NCI-H345 (cell line): ENCODE data around the gene GARIN1A.
A peak's percentile ranks its signal among the peaks of the same experiment; 100 is the strongest.
"Not testable (repeated sequence)": the region's sequence is repeated elsewhere in the genome, so short reads cannot be mapped to it uniquely, and the experiment has no call there.

Experiments used
- DNase-seq: peaks from one replicate; lab custom pipeline; 2025; lab: John Stamatoyannopoulos, UW

The GARIN1A gene

DNA sequence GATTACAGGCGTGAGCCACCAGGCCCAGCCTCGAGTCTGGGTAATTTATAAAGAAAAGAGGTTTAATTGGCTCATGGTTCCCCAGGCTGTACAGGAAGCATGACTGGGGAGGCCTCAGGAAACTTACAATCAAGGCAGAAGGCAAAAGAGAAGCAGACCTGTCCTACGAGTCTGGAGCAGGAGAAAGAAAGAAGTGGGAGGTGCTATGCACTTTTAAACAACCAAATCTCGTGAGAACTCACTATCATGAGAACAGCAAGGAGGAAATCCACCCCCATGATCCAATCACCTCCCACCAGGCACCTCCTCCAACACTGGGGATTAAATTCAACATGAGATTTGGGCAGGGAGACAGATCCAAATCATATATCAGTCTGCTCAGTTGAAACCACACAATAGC, 11.6 kb downstream of the GARIN1A start:
- not testable (repeated sequence) for DNase-seq

DNA sequence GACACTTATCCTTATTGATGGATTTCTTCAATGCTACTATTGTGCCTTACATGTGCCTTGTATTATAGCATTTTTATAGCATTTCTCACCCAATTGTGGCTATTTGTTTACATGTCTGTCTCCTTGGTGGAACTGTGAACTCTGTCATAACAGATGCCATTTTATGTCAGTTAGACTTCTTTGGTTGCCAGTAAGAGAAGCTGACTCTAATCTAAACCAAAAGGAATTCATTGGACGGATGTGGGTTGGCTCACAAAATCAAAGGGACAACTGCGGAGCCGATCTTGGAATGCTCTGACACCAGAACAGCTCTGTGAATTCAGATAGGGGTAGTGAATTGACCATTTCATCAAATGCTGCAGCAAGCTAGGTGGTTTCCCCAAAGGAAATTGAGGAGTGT, 15.0 kb downstream of the GARIN1A start:
- no peak for DNase-seq

DNA sequence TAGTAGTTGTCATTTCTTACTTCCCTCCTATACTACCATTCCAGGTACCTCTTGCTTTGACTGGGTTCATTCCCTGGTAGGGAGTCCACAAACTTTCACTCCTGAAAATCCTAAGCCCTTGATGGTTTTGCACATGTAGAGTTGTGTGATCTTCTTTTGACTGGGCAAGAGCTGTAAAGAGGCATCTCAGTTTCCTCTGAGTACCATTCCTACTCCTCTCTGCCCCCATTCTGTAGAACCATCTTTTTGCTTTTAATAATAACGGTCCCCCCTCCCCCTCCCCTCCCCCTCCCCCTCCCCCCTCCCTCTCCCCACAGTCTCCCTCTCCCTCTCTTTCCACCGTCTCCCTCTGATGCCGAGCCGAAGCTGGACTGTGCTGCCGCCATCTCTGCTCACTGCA, 16.4 kb downstream of the GARIN1A start:
- no peak for DNase-seq

DNA sequence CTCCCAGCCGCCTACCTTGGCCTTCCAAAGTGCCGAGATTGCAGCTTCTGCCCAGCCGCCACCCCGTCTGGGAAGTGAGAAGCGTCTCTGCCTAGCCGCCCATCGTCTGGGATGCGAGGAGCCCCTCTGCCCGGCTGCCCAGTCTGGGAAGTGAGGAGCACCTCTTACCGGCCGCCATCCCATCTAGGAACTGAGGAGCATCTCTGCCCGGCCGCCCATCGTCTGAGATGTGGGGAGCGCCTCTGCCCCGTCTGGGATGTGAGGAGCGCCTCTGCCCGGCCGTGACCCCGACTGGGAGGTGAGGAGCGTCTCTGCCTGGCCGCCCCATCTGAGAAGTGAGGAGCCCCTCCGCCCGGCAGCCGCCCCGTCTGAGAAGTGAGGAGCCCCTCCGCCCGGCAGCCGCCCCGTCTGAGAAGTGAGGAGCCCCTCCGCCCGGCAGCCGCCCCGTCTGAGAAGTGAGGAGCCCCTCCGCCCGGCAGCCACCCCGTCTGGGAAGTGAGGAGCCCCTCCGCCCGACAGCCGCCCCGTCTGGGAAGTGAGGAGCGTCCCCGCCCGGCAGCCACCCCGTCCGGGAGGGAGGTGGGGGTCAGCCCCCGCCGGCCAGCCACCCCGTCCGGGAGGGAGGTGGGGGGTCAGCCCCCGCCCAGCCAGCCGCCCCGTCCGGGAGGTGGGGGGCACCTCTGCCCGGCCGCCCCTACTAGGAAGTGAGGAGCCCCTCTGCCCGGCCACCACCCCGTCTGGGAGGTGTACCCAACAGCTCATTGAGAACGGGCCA, 17.3 kb downstream of the GARIN1A start:
- not testable (repeated sequence) for DNase-seq

GRCh38 chr7:128691227-128691626, 19.1 kb downstream of the GARIN1A start:
- DNase-seq: no peak

DNA sequence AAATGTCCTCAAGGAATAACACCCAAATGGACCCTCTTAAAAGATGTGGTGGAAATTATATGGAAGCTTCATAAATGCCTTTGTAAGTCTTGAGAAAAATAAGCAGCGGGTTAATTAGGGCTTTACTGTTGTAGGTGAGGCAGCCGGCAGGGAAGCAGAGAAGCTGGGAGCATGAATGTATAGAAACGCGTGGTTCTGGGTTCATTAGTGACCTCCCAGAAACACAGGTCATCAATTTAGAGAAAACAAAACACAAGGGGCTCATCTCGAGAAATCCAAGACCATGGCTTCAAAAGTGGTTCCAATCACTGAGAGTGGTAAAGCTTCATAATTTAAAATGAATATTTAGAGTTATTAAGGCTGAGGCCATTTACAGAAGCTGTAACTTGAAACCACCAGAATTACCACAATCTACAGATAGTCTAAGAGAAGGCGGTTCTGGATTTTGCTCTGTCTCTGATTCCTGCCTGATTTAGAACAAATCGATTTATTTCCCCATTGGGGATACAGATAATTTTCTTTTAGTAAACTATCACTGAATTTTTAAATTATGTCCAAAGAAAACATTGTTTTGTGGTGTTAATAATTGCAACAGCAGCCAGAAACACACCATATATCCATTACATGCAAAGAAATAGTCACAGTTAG, 20.7 kb downstream of the GARIN1A start:
- DNase-seq: no peak

GRCh38 chr7:128693373-128694015, 21.4 kb downstream of the GARIN1A start:
- DNase-seq: no peak

DNA sequence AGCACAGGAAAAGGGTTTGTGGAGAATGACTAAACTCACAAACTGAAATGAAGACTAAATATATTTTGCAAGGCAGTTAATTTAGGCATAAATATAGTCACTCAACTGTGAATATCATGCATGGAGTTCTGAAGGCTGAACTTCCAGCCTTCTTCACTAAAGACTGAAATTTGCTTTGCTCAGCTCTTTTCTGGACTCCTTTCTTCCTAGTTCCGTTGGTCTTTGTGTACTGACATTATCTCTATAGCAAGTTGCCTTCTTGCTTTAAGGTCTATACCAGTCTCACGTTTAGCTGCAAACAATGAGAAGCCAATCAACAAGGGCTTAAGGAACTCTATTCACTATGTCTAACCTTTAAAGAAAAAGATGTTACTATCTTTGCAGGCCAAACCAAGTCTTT, 22.6 kb downstream of the GARIN1A start:
- DNase-seq: no peak

- DNase-seq: no peak
These were observed 25.3 kb downstream of the GARIN1A start for GRCh38 chr7:128697302-128697905.

DNA sequence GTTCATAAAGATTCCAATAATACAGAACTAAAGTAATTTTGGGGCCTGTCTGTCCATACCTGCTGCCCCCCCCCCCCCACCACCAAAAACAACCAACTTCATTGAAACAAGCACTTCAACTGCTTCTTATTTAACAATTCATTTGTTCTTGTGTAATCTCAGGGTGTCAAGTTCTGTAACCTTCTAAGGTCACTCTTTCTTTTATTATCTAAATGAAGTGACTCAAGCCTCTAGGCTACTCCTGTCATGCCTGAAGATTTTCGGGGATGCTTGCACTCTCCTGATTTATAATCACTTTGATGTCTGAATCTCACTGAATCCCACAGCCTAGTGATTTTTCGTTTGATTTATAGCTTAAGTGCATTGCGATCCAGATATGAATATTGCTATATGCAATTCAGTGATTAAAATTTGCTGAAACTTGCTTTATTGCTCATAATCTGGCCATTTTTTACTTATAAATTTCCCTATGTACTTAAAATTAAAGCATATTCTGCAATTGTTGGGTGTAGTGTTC, 27.2 kb downstream of the GARIN1A start:
- no peak for DNase-seq

GRCh38 chr7:128699895-128700294, 27.8 kb downstream of the GARIN1A start:
- DNase-seq: no peak

DNA sequence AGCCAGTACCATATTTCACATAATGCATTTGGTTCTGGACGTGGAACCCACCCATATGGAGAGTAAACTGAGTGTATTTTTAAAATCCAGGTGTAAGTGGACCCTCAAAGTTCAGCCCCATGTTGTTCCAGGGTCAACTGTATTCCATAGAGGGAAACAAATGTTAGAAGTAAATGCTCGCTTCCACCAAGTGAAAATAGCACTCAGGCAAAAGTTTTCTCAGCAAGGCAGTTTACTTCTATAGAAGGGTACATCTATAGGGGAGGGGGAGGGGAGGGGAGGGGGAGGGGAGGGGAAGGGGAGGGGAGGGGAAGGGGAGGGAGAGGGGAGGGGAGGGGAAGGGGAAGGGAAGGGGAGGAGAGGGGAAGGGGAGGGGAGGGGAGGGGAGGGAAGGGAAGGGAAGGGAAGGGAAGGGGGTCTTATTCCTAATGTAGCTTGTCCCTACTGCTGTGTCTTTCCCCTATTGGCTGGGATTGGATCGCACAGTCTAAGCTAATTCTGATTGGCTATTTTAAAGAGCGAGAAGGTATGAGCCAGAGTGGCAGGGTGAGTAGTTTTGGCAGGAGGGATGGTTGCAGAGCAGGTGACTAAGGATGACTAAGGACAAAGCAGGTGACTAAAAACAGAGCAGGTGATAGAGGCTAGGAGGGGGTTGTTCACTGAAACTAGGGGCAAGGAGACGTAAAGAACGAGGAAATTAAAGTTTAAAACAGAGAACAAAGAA, 29.1 kb downstream of the GARIN1A start:
- DNase-seq: no peak

GRCh38 chr7:128703609-128704241, 31.6 kb downstream of the GARIN1A start:
- no peak for DNase-seq

DNA sequence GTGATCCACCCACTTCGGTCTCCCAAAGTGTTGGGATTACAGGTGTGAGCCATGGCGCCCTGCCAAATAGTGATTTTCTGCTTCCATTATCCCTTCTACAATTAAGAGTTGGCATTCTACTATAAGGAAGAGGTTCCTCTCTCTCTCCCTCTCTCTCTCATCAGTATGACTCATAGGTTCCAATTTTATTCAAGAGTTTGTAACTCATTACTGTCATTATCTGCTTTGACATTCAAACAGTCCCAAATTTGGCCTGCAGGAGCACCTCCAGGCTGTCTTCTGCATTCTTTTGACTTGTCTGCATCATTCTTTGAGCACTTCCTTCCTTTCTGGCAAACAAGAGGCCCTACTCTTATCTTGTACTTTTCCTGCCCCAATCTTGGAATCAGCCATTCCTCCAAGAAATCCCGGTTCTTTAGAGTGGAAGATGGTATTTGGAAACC, 33.8 kb downstream of the GARIN1A start:
- peak; percentile 38 for DNase-seq

DNA sequence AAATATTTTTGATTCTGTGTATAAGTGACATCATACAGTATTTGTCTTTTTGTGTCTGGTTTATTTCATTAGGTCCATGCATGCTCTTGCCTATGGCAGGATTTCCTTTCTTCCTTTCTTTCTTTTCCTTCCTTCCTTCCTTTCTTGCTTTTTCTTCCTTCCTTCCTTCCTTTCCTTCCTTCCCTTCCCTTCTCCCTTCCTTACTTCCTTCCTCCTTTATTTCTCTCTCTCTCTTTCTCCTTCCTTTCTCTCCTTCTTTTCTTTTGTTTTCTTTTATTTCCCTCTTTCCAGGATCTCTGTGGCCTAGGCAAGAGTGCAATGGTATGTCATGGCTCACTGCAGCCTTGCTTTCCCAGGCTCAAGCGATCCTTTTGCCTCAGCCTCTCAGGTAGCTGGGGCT, 35.7 kb downstream of the GARIN1A start:
- DNase-seq: no peak

DNA sequence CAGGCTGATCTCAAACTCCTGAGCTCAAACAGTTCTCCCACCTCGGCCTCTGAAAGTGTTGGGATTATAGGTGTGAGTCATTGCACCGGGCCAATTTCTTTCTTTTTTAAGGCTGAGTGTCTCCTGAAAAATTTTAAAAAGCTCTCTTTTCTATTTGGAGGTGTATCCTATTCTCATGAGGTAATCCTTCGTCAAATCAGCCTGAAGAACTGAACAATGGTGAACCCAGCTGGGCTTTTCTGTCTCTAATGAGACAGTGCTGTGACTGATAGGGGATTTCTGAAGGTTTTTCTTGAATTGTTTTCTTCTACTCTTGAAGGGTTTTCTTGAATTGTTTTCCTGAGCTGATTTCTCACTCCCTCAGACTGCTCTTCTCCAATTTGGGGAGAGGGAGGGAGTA, 36.1 kb downstream of the GARIN1A start:
- no peak for DNase-seq

DNA sequence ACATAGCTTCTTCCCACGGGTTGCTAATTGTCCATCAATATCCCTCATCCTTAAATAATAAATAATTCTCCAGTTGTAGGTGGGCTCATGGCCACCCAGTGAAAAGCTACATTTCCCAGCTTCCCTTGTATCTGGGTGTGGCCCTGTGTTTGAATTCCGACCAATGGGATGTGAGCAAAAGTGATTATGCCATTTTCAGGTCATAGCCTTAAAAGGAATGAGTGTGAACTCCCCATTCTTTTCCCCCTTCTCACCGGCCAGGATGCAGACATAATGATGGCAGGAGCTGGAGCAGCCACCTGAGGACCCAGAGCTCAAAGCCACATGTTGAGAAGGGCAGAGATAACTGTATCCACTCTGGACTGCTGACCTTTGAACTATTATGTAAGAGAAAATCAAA, 36.7 kb downstream of the GARIN1A start:
- DNase-seq: no peak

GRCh38 chr7:128710481-128710880, 38.4 kb downstream of the GARIN1A start:
- DNase-seq: no peak

DNA sequence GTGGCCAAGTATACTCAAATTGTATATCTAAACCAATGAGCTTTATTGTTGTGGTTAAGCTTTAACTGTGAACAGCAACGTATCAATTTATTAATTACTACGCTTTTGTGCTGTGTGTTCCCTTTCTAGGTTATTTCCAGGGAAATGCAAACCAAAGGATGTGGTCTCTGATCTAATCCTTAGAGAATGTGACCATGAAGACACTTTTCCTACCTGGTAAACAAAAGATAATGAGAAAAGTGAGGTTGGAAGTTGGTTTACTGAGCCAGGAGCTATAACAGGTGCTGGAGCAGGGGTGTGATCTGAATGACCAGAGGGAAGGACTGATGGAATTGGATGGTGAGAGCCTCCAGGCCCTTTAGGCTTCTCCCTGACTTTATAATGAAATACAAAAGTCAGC, 41.7 kb downstream of the GARIN1A start:
- no peak for DNase-seq

GRCh38 chr7:128714701-128715495, 42.8 kb downstream of the GARIN1A start:
- no peak for DNase-seq
